Liver (tissue), 3 donors: ENCODE data around the gene FNDC10.

Experiments used
- FOXA1 ChIP-seq: IDR thresholded peaks from 2 replicates; pipeline ENCODE4 v1.6.1; 2016; ENCODE audit warnings: antibody characterized with exemption
- GABPA ChIP-seq, 2 donors: IDR thresholded peaks in 1 of 2; conservative IDR thresholded peaks in 1 of 2; 2 replicates each; pipeline ENCODE4 v1.6.1; 2016; ENCODE audit warnings: antibody characterized with exemption in 2 of 2, mild to moderate bottlenecking in 1 of 2, moderate library complexity in 1 of 2
- JUND ChIP-seq, 2 donors: IDR thresholded peaks; 2 replicates each; pipeline ENCODE4 v1.6.1; 2016; ENCODE audit warnings: antibody characterized with exemption in 2 of 2
- TAF1 ChIP-seq: conservative IDR thresholded peaks from 2 replicates; pipeline ENCODE4 v1.6.1; 2016; ENCODE audit warnings: antibody characterized with exemption, mild to moderate bottlenecking
- TF ChIP-seq, protein P1 (sequence below): fragments of 150-350 bp; IDR thresholded peaks from 2 replicates; pipeline ENCODE4 v1.5.1; 2017; ENCODE audit warnings: improper control_type of control experiment, low read depth, low read length; ENCODE audit not compliant: missing input control
- TF ChIP-seq, protein P2 (sequence below): IDR thresholded peaks from 2 replicates; pipeline ENCODE4 v1.6.1; 2016; ENCODE audit warnings: antibody characterized with exemption
- donor health status: healthy.
- donor health status: healthy.

- TF ChIP-seq, protein P1, sequence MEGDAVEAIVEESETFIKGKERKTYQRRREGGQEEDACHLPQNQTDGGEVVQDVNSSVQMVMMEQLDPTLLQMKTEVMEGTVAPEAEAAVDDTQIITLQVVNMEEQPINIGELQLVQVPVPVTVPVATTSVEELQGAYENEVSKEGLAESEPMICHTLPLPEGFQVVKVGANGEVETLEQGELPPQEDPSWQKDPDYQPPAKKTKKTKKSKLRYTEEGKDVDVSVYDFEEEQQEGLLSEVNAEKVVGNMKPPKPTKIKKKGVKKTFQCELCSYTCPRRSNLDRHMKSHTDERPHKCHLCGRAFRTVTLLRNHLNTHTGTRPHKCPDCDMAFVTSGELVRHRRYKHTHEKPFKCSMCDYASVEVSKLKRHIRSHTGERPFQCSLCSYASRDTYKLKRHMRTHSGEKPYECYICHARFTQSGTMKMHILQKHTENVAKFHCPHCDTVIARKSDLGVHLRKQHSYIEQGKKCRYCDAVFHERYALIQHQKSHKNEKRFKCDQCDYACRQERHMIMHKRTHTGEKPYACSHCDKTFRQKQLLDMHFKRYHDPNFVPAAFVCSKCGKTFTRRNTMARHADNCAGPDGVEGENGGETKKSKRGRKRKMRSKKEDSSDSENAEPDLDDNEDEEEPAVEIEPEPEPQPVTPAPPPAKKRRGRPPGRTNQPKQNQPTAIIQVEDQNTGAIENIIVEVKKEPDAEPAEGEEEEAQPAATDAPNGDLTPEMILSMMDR, result no peak
- TF ChIP-seq GABPA (IDR thresholded peaks at IDR 0.05 in 1 of 2, conservative IDR thresholded peaks at IDR 0.05 in 1 of 2), result no peak
- no peak for TF ChIP-seq TAF1
- TF ChIP-seq FOXA1, result no peak
- TF ChIP-seq, protein P2, sequence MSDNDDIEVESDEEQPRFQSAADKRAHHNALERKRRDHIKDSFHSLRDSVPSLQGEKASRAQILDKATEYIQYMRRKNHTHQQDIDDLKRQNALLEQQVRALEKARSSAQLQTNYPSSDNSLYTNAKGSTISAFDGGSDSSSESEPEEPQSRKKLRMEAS, result no peak
- TF ChIP-seq JUND (IDR thresholded peaks at IDR 0.05), result no peak
These were observed 10.9 kb upstream of the FNDC10 start for GRCh38 chr1:1610796-1611195.
